MM.1S (cell line): ENCODE measurements around the gene TCHP.

ENCODE experiments used
- EZH2 ChIP-seq: fragments of 300-600 bp; sonication (generic); optimal IDR thresholded peaks from 2 replicates; pipeline ENCODE3; 2017; ENCODE audit warnings: low read depth, mild to moderate bottlenecking, antibody characterized with exemption, low read length, mixed read lengths
- TF ChIP-seq, protein P1 (sequence below): fragments of 300-600 bp; sonication (generic); IDR thresholded peaks from 2 replicates; pipeline ENCODE4 v1.5.1; 2016; ENCODE audit warnings: antibody characterized with exemption, low read length, mixed read lengths

DNA sequence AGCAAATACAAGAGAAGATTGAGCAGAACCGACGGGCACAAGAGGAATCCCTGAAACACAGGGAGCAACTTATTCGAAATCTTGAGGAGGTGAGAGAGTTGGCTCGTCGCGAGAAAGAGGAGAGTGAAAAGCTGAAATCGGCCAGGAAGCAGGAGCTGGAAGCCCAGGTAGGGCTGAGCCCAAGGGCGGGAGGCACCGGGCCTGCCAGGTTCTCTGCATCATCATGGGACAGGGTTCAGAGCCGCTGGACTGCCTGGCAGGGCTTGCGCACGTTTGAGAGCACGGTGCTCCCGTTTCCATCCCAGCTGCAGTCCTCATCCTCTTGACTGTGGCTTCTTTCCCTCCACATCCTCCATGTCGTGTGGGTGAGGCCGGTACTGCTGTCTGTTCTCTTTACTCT, 14.4 kb downstream of the TCHP start:
- no peak for TF ChIP-seq EZH2
- TF ChIP-seq, protein P1, sequence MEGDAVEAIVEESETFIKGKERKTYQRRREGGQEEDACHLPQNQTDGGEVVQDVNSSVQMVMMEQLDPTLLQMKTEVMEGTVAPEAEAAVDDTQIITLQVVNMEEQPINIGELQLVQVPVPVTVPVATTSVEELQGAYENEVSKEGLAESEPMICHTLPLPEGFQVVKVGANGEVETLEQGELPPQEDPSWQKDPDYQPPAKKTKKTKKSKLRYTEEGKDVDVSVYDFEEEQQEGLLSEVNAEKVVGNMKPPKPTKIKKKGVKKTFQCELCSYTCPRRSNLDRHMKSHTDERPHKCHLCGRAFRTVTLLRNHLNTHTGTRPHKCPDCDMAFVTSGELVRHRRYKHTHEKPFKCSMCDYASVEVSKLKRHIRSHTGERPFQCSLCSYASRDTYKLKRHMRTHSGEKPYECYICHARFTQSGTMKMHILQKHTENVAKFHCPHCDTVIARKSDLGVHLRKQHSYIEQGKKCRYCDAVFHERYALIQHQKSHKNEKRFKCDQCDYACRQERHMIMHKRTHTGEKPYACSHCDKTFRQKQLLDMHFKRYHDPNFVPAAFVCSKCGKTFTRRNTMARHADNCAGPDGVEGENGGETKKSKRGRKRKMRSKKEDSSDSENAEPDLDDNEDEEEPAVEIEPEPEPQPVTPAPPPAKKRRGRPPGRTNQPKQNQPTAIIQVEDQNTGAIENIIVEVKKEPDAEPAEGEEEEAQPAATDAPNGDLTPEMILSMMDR = no peak
